H9 (cell line): ENCODE results near the gene ABCC3. TPM values are rescaled to one million over a fixed set of nuclear protein-coding genes. Genes with fewer than 3 reads are reported as not detected.

Experiments used
- DNase-seq: peaks from one replicate; pipeline ENCODE4 v3.0.0-alpha.2; 2017
- H2AFZ ChIP-seq: one replicate; pipeline ENCODE4 v1.6.1; 2013; ENCODE audit warnings: mild to moderate bottlenecking, low read length, control low read depth, moderate library complexity
- H2AK5ac ChIP-seq: 2 replicates; pipeline ENCODE4 v1.6.1; 2013; ENCODE audit warnings: low read length, control low read depth, mixed read lengths; ENCODE audit not compliant: insufficient read length
- H2BK120ac ChIP-seq: one replicate; pipeline ENCODE4 v1.6.1; 2013; ENCODE audit warnings: low read depth, mild to moderate bottlenecking, low read length, control low read depth, inconsistent platforms; ENCODE audit not compliant: poor library complexity, severe bottlenecking
- H2BK12ac ChIP-seq: 2 replicates; pipeline ENCODE4 v1.6.1; 2013; ENCODE audit warnings: low read length, control low read depth, mixed read lengths, low read depth; ENCODE audit not compliant: insufficient read length
- H2BK15ac ChIP-seq: 2 replicates; pipeline ENCODE4 v1.6.1; 2013; ENCODE audit warnings: low read depth, low read length, control low read depth
- H2BK20ac ChIP-seq: one replicate; pipeline ENCODE4 v1.6.1; 2013; ENCODE audit warnings: low read depth, mild to moderate bottlenecking, low read length, control low read depth, inconsistent platforms; ENCODE audit not compliant: poor library complexity, severe bottlenecking
- H2BK5ac ChIP-seq: 2 replicates; pipeline ENCODE4 v1.6.1; 2013; ENCODE audit warnings: low read length, control low read depth, mixed read lengths; ENCODE audit not compliant: insufficient read length
- H3K14ac ChIP-seq: 2 replicates; pipeline ENCODE4 v1.6.1; 2013; ENCODE audit warnings: low read length, control low read depth; ENCODE audit not compliant: insufficient read depth
- H3K18ac ChIP-seq: 2 replicates; pipeline ENCODE4 v1.6.1; 2013; ENCODE audit warnings: low read depth, mild to moderate bottlenecking, mixed read lengths, low read length, control low read depth; ENCODE audit not compliant: insufficient read length
- H3K23ac ChIP-seq: 2 replicates; pipeline ENCODE4 v1.6.1; 2013; ENCODE audit warnings: low read length, control low read depth, mixed read lengths, low read depth; ENCODE audit not compliant: insufficient read length
- H3K23me2 ChIP-seq: 2 replicates; pipeline ENCODE4 v1.6.1; 2013; ENCODE audit warnings: low read depth, mild to moderate bottlenecking, mixed read lengths, low read length, control low read depth; ENCODE audit not compliant: insufficient read length, poor library complexity, severe bottlenecking
- H3K27ac ChIP-seq: 2 replicates; pipeline ENCODE4 v1.5.1; 2013; ENCODE audit warnings: low read length, control low read depth, mixed read lengths, low read depth; ENCODE audit not compliant: insufficient read length
- H3K27me3 ChIP-seq: 2 replicates; pipeline ENCODE4 v1.6.1; 2013; ENCODE audit warnings: low read length, control low read depth, inconsistent platforms; ENCODE audit not compliant: insufficient read depth
- H3K4ac ChIP-seq: 2 replicates; pipeline ENCODE4 v1.6.1; 2013; ENCODE audit warnings: low read depth, mild to moderate bottlenecking, control low read depth, inconsistent platforms, low read length, moderate library complexity
- H3K4me1 ChIP-seq: 2 replicates; pipeline ENCODE4 v1.6.1; 2013; ENCODE audit warnings: low read length, control low read depth, inconsistent platforms; ENCODE audit not compliant: insufficient read depth
- H3K4me2 ChIP-seq: 2 replicates; pipeline ENCODE4 v1.6.1; 2013; ENCODE audit warnings: low read length, control low read depth, mixed read lengths; ENCODE audit not compliant: insufficient read length, insufficient read depth
- H3K56ac ChIP-seq: 2 replicates; pipeline ENCODE4 v1.6.1; 2013; ENCODE audit warnings: low read depth, mild to moderate bottlenecking, mixed read lengths, low read length, control low read depth; ENCODE audit not compliant: insufficient read length
- H3K79me1 ChIP-seq: 2 replicates; pipeline ENCODE4 v1.6.1; 2013; ENCODE audit warnings: low read depth, mild to moderate bottlenecking, moderate library complexity, low read length, control low read depth, inconsistent platforms; ENCODE audit not compliant: insufficient read depth, poor library complexity, severe bottlenecking
- H3K79me2 ChIP-seq: 2 replicates; pipeline ENCODE4 v1.6.1; 2013; ENCODE audit warnings: low read length, control low read depth, inconsistent platforms; ENCODE audit not compliant: insufficient read depth
- H3K9ac ChIP-seq: 2 replicates; pipeline ENCODE4 v1.6.1; 2013; ENCODE audit warnings: low read length, control low read depth, mixed read lengths; ENCODE audit not compliant: insufficient read length; ENCODE audit errors: extremely low read depth
- H3K9me3 ChIP-seq: one replicate; pipeline ENCODE4 v1.6.1; 2013; ENCODE audit warnings: low read depth, low read length, inconsistent platforms; ENCODE audit not compliant: control insufficient read depth
- H3T11ph ChIP-seq: one replicate; pipeline ENCODE4 v1.6.1; 2013; ENCODE audit warnings: mild to moderate bottlenecking, low read length, control low read depth, inconsistent platforms
- H4K20me1 ChIP-seq: one replicate; pipeline ENCODE4 v1.6.1; 2013; ENCODE audit not compliant: control insufficient read depth, insufficient read length, insufficient read depth
- H4K5ac ChIP-seq: 2 replicates; pipeline ENCODE4 v1.6.1; 2013; ENCODE audit warnings: low read depth, mild to moderate bottlenecking, mixed read lengths, low read length, control low read depth; ENCODE audit not compliant: insufficient read length
- H4K8ac ChIP-seq: replicated peaks from 2 replicates; pipeline ENCODE4 v1.6.1; 2013; ENCODE audit warnings: low read length, control low read depth, mixed read lengths, low read depth; ENCODE audit not compliant: insufficient read length
- H4K91ac ChIP-seq: 2 replicates; pipeline ENCODE4 v1.6.1; 2013; ENCODE audit warnings: low read depth, mild to moderate bottlenecking, moderate library complexity, mixed read lengths, low read length, control low read depth; ENCODE audit not compliant: insufficient read length
- H3K27ac Mint-ChIP-seq, 3 experiments: 2 replicates in 2 of 3; 3 replicates in 1 of 3; pipeline ENCODE4 v1.8.0; 2020 to 2021; ENCODE audit warnings: mixed read lengths in 3 of 3, mild to moderate bottlenecking in 1 of 3, moderate library complexity in 1 of 3
- H3K27me3 Mint-ChIP-seq: 2 replicates; pipeline ENCODE4 v1.8.0; 2021; ENCODE audit warnings: low read depth, mild to moderate bottlenecking, moderate library complexity, mixed read lengths
- H3K36me3 Mint-ChIP-seq, 3 experiments: 2 replicates in 2 of 3; 3 replicates in 1 of 3; pipeline ENCODE4 v1.8.0; 2020 to 2021; ENCODE audit warnings: low read depth in 3 of 3, mixed read lengths in 3 of 3; ENCODE audit not compliant: insufficient read depth in 1 of 3
- H3K4me1 Mint-ChIP-seq, 2 experiments: 2 replicates each; pipeline ENCODE4 v1.8.0; 2020; ENCODE audit warnings: mixed read lengths in 2 of 2
- H3K4me3 Mint-ChIP-seq, 2 experiments: 2 replicates in 1 of 2; 3 replicates in 1 of 2; pipeline ENCODE4 v1.8.0; 2020 to 2021; ENCODE audit warnings: mild to moderate bottlenecking in 2 of 2, mixed read lengths in 2 of 2, moderate library complexity in 1 of 2
- H3K9me3 Mint-ChIP-seq, 2 experiments: 2 replicates in 1 of 2; 3 replicates in 1 of 2; pipeline ENCODE4 v1.8.0; 2020; ENCODE audit warnings: mild to moderate bottlenecking in 2 of 2, mixed read lengths in 2 of 2, moderate library complexity in 1 of 2
- CTCF ChIP-seq: fragments of 200-600 bp; sonication (generic); conservative IDR thresholded peaks from 3 replicates; pipeline ENCODE4 v1.8.0; 2021; ENCODE audit warnings: antibody characterized with exemption, mild to moderate bottlenecking
- WGBS: extraction: QIAGEN DNeasy Blood & Tissue Kit; methylation state at CpG from one replicate; pipeline ENCODE4 v1.1.7; 2013; ENCODE audit warnings: missing lambda C conversion rate, low lambda C conversion rate, mixed read lengths; ENCODE audit not compliant: insufficient read length; ENCODE audit errors: extremely low coverage; 5-methylcytosine and 5-hydroxymethylcytosine counted together
- total RNA-seq: library from RNA; stranded (reverse); gene quantifications from 2 replicates; pipeline ENCODE4 v1.2.1, GENCODE V29; 2021

ABCC3 gene
- total RNA-seq, 1 experiment from 2014 or later, result 0.31 TPM

- Histone ChIP-seq H2AFZ (no peak overlapping the region), H3K18ac (no peak overlapping the region), H3K4me1 (no peaks in the 10 kb centered on the region), H2BK5ac (no peak overlapping the region), H3K23ac (no peak overlapping the region), H3K56ac (no peak overlapping the region), H4K91ac (no peak overlapping the region), H2BK20ac (no peak overlapping the region), H4K5ac (no peak overlapping the region), H3K27ac (no peak overlapping the region), H3K14ac (no peak overlapping the region), H3K4me2 (no peak overlapping the region), H4K8ac (no peak overlapping the region), H2BK120ac (no peak overlapping the region), H2BK15ac (no peak overlapping the region), H3K79me1 (no peaks in the 10 kb centered on the region), H4K20me1 (no peaks in the 10 kb centered on the region), H3K9ac (no peak overlapping the region), H2AK5ac (no peak overlapping the region), H3K9me3 (no peaks in the 10 kb centered on the region), H3T11ph (no peak overlapping the region), H3K27me3 (no peaks in the 10 kb centered on the region), H3K4ac (no peak overlapping the region), H2BK12ac (no peak overlapping the region), H3K23me2 (no peaks in the 10 kb centered on the region), H3K79me2 (no peaks in the 10 kb centered on the region)
- Mint-ChIP-seq H3K4me1 (no peaks in the 10 kb centered on the region), H3K4me3 (no peak overlapping the region), H3K27me3 (no peaks in the 10 kb centered on the region), H3K9me3 (no peaks in the 10 kb centered on the region), H3K27ac (no peak overlapping the region), H3K36me3 (peaks cover 27 to 80% (median 72%) of the 10 kb centered on the region in 3 experiments; a peak in 6 of 7 replicates)
- peak; percentile 26; the same call in 2 of the 3 replicates for TF ChIP-seq CTCF
- no peak for DNase-seq
- WGBS, result no CpG with 5 or more reads among the region's 3 CpGs
These were observed 63.1 kb downstream of the ABCC3 start for GRCh38 chr17:50697663-50698272.
